GM04503 (cell line): ENCODE measurements around the gene MSH3.
"Not testable (repeated sequence)": the region's sequence is repeated elsewhere in the genome, so short reads cannot be mapped to it uniquely, and the experiment has no call there.

Source experiments
- DNase-seq: peaks from one replicate; pipeline ENCODE4 v3.0.0-alpha.2; 2012; ENCODE audit warnings: low read depth

The MSH3 gene

DNA sequence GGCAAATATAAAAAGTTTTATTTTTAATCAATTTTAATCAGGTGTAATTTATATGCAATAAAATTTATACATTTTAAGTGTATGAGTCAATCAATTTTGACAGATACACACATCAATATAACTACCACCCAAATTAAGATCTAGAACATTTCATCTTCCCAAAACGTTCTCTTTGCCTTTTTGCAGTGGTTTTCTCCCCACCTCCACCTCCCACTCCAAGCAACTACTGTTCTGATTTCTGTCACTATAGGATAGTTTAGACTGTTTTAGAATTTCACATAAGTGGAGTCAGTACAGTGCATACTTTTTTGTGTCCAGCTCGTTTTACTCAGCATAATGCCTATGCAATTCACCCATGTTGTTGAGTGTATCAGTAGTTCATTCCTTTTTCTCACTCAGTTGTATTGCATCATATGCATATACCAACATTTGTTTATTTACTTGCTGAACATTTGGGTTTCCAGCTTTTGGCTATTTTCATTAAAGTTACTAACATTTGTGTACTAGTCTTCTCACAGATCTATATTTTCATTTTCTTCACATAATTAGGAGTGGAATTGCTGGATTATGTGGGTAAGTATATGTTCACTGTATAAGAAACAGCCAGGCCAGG is 52.5 kb downstream of the MSH3 start:
- no peak for DNase-seq

DNA sequence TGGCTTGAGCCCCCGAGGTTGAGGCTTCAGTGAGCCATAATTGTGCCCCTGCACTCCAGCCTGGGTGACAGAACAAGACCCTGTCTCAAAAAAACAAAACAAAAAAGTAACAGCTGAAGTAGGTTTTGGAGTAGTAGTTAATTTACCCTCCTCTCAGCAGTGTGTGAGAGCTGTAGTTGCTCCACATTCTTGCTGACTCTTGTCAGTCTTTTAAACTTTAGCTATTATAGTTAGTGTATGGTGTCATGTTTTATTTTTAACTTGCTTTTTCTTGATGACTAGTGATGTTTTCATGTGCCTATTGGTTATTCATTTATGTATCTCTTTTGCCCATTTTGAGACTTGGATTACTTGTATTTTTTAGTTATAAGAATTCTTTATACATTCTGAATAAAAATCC is 53.2 kb downstream of the MSH3 start:
- DNase-seq: peak; percentile 16

DNA sequence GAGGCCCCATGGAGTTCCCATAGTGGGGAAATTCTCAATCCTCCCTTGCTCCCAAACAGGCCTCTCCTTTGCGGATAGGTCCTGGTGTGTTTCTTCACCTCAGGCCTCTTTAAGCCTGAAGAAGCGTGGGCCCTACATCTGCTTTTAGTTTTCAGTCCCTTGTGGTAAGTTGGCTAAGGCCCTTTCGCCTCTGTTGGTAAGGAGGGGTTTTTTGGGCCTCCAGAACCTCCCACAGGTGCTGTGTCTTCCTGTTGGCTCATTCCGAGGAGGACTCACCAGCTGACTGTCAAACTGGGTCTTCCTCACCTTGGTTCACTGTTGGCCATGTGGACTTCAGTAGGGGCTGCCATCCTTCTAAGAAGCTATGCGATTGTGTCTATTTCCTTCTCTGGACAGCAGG is 56.8 kb downstream of the MSH3 start:
- DNase-seq: no peak

DNA sequence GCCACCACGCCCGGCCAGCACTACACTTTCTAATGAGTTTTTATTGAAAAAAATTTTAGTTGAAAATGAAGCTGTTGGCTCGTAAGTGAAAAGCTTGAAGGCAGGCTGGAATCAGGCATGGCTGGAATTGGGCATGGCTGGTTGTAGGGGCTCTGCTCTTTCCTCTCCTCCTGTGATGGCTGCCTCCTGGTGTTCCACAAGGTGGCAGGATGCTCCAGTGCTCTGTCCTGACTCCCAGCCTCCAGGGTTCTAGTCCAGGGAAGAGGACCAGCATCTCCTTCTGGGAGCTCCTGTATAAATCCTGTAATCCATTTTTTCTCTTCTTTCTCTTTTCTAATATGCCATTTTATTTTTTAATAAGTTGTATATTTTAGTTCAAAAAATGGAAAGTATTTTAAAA is 57.5 kb downstream of the MSH3 start:
- no peak for DNase-seq

DNA sequence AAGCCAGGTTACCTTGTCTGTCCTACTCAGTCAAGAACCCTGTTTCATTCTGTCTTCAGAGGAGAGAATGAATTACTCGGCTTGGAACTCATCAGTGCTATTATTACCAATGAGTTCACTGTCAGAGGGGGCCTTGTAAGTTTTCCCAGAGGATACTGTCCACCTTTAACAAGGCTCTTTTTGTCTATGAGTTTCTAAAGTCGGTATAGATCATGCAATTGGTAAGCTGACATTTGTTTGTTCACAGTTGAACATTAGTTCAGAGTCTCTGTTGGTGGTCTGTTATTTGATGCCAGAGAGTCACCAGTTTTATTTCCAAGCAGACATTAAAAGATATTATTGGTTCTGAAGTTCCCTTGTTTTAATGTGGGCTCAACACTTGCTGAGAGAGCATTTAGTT is 58.5 kb downstream of the MSH3 start:
- no peak for DNase-seq

DNA sequence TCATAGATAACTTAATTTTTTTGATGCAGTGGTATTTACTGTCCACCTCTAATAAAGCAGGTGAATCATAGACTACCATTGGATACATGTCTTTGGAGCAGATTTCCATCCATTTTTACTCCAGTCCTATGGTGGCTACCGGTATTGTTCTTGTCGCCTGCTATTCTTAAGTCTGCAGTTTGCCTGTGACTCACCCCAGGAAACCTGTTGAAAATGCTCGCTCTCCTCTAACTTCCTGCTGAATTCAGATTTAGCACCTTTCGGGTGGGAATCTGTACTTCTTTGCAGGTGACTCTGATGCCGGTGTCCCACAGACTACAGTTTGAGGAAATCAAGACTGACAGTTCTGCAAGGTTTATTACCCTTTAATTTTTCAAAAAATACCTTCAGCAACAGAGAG is 59.2 kb downstream of the MSH3 start:
- no peak for DNase-seq

GRCh38 chr5:80714570-80715298 is 60.3 kb downstream of the MSH3 start:
- no peak for DNase-seq

- no peak for DNase-seq
These were observed 61.4 kb downstream of the MSH3 start for GRCh38 chr5:80715887-80716286.

DNA sequence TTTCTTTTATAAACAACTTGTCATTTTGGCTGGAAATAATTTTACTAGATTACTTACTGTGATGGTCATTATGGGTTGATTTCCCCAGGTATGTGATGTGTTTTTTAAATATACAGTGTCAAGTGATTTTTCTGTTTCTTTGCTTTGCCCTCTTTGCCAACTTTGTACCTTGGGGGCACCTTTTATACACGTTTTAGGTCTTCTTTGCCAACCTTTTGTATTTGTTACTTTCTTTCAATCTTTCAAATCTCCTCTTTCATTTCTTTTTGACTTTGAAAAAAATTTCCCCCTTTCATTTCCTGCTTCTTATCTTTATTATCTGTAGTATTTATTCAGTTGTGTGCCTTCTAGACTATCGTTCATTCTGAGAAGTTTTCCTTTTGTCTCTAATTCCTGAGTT is 65.7 kb downstream of the MSH3 start:
- no peak for DNase-seq

GRCh38 chr5:80722916-80723315 is 68.5 kb downstream of the MSH3 start:
- no peak for DNase-seq

DNA sequence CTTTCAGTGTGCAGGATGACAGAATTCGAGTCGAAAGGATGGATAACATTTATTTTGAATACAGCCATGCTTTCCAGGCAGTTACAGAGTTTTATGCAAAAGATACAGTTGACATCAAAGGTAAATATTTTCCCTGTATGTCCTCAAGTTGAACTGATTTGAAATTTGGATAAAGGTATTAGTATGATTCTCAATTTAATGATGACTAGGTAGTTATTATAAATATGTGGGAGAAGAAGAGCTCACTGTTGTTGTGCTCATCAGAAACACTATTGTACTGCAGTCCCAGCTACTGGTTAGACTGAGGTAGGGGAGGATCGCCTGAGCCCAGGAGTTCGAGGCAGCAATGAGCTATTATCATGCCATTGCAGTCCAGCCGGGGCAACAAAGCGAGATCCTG is 71.0 kb downstream of the MSH3 start:
- DNase-seq: no peak

- no peak for DNase-seq
These were observed 82.3 kb downstream of the MSH3 start for GRCh38 chr5:80736730-80737129.

GRCh38 chr5:80738466-80738865 is 84.0 kb downstream of the MSH3 start:
- DNase-seq: no peak

DNA sequence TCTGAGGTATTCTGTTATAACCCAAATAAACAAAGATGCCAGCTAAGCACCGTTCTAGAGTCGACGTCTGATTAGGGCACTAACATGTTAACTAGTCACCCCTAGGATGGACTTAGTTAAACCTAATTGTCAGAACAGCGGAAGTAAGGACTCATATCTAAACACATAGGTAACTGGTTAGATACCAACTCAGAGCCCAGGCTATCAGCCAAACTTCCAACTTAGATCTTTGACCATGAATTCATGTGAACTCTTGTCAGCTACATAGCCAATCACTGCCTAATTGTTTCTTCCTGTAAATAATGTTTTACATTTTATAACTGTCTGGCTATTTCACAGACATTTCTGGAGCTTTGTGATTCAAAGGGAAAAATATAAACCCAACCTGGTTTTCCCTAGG is 84.6 kb downstream of the MSH3 start:
- DNase-seq: no peak

DNA sequence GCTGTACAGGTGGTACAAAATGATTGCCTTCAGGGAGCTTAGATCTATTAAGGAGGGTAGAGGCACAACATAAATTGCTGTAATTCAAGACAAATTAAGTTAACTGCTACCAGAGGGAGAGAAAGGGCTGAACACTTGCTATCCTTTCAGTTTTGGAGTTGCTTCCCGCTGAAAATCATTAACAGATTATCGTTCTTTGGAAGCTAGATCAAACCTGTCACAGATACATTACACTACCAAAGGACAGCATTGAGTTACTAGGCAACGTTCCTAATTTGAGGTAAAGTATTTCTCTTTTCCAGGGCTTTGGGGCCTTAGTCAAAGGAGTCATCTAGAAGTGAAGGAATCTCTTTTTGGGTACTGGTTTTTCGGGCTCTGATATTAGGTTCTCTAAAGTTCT is 85.0 kb downstream of the MSH3 start:
- DNase-seq: no peak

GRCh38 chr5:80739898-80740297 is 85.4 kb downstream of the MSH3 start:
- no peak for DNase-seq

DNA sequence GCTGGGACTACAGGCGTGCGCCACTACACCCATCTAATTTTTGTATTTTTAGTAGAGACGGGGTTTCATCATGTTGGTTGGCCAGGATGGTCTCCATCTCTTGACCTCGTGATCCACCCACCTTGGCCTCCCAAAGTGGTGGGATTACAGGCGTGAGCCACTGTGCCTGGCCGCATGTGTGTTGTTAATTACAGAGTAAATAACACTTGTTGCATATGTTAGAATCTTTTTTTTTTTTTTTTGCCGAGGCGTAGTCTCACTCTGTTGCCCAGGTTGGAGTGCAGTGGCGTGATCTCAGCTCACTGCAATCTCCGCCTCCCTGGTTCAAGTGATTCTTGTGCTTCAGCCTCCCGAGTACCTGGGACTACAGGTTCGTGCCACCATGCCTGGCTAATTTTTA is 86.0 kb downstream of the MSH3 start:
- DNase-seq: not testable (repeated sequence)

DNA sequence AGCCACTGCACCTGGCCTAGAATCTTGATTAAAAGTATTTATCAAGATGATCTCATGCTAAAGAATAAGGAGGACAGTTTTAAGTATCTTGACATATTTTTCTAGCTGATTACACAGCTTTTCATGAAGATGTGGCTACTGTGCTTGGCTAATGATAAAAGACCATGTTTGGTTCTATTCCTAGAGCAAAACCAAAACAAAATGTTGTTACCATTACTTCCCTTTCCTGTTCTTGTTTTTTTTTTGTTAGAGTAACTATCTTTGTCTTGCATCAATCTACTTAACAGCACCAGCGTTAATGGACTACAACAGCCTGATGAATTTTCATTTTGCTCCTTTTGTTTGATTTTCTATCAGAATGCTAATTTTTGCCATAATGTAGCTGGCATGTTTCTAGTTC is 86.5 kb downstream of the MSH3 start:
- DNase-seq: no peak

- DNase-seq: no peak
These were observed 89.7 kb downstream of the MSH3 start for GRCh38 chr5:80744149-80744548.

- no peak for DNase-seq
These were observed 91.0 kb downstream of the MSH3 start for GRCh38 chr5:80745490-80745889.

- no peak for DNase-seq
These were observed 93.5 kb downstream of the MSH3 start for GRCh38 chr5:80747922-80748321.

- DNase-seq: no peak
These were observed 98.0 kb downstream of the MSH3 start for GRCh38 chr5:80752427-80752826.

DNA sequence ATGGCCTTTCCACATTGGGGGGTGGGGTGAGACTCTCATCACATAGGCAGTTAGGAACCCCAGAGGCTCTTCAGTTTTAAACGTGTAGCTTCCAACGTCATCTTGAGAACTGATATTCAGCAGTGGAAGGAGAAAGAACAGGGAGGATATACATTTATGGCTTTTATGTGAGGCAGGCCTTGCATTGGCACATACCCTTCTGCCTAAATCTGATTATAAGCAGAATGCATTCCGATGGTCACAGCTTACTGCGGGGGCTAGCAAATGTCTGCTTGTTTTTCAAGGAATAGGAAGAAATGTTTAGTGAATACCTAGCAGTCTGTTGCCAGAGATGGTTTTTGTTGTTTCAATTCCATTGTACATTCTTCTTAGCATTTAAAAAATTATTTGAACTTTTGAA is 99.3 kb downstream of the MSH3 start:
- no peak for DNase-seq

DNA sequence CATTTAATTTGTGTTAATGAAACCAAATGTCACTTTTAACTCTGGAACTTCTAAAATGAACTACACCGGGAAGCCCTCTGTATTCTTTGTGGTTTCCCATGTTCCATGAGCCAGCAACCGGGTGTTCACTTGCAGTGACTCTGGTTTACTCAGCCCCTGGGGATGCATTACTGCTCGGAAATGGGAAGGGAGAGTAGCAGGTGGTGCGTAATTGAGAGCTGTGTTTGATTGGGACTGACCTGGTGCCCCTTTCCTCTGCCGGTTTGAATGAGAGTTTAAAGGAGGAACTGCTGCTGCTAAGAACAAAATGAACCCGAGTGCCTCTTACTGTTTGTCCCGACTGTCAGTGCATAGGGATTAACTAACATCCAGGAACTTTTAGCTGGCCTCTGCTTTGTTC is 100.4 kb downstream of the MSH3 start:
- DNase-seq: no peak
